NCI-H510A treated with DMSO at 0.1 percent for 48 hours (cell line): ENCODE measurements around the gene CD82.

Experiments
- DNase-seq: peaks from one replicate; lab custom pipeline; 2025; lab: John Stamatoyannopoulos, UW

CD82 gene

GRCh38 chr11:44618561-44619425, 53.3 kb downstream of the CD82 start:
- DNase-seq: no peak

- DNase-seq: no peak
These were observed 54.9 kb downstream of the CD82 start for GRCh38 chr11:44620328-44620725.

- peak; percentile 39 for DNase-seq
These were observed 55.7 kb downstream of the CD82 start for GRCh38 chr11:44621140-44621681.

- no peak for DNase-seq
These were observed 56.3 kb downstream of the CD82 start for GRCh38 chr11:44621784-44622183.

DNA sequence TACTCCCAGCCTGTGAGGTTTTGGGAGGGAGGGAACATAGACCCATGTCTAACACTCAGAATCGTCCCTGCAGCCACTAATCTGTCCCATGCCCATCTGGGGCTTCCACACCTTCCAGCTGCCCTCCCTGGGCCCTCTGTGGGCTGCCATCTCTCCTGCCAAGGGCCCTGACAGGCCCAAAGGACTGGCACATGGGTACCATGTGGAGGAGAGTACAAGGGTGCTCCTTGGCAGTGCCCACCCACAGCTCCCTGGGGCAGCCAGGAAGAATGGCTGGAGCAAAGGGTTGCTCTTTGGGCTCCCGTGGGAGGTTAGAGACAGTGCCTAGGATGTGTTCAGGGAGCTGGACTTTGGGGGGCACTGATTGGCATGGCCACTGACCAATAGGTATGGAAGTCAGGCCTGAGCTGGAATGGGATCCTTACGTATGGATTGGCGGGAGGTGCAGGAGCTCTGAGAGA, 56.8 kb downstream of the CD82 start:
- no peak for DNase-seq

DNA sequence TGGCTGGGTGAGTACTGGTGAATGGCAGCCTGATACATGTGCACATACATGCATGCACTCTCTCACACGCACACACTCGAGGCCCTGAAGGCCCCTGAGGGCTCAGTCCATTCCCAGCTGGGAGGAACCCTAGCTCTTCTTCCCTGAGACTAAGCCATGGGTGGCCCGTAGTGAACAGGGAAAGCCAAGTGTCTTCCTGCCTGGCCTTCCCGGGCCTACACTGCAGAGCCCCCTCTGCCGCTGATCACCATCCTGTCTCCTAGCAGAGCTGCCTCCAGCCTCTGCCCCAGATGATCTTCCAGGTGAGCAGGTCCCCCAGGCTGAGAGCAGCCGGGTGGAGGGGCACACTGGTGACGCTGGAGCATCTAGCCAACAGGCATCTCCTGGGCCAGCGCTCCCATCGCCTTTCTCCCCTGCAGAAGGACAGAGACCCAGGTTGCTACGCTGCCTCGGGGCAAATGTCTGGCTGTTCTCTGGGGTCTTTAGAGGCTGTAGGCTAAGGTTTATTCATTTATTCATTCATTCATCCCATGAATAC, 57.3 kb downstream of the CD82 start:
- no peak for DNase-seq

- DNase-seq: no peak
These were observed 57.9 kb downstream of the CD82 start for GRCh38 chr11:44623341-44623730.

DNA sequence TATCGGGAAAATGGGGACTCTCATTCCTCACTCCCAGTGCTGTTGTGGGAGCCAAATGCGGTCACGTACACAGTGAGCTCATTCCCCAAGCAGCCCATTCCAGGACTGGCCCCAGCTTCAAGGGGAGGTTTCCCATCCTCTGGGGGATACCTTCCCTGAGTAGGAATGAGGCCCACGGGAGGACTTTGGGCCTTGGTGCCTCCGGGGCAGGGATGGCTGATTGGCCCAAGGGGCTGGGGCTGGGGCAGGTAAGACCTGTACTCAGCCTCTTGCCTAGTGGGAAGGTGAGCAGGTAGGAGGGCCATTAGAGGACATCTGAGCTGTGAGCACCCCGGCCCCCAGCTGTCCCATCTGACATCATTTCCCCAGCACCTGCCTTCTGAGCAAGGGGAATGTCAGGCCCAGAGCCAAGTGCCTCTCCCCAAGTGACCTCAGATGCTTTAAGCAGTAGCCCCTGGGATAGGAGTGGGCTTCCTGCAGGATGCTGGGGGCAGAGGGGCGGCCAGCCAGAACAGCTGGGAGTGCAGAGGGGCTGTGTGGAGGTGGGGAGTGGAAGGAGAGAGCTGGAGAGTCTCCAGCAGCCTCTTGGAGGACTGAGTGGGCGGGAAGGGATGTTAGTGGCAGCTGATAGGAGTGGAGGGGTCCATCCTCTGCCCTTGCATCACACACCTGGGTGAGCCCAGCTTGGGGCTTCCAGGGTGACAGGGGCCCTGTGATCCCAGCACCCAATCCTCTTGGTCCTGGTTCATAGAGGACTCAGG, 58.4 kb downstream of the CD82 start:
- no peak for DNase-seq

DNA sequence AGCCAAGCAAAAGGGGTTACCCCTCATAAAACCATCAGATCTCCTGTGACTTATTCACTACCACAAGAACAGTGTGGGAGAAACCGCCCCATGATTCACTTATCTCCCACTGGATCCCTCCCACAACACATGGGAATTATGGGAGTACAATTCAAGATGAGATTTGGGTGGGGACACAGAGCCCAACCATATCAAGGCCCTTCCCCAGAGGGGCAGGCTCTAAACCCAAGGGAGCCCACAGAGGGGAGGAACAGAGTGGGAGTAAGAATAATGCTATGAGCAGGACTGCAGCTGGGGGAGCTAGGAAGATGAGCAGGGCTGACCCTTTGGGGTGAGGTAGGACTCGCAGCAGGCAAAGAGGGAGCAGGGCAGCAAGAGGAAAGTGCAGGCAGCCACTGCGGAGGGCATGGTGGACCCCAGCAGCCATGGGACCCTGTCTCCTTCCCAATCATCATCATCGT, 59.3 kb downstream of the CD82 start:
- no peak for DNase-seq

DNA sequence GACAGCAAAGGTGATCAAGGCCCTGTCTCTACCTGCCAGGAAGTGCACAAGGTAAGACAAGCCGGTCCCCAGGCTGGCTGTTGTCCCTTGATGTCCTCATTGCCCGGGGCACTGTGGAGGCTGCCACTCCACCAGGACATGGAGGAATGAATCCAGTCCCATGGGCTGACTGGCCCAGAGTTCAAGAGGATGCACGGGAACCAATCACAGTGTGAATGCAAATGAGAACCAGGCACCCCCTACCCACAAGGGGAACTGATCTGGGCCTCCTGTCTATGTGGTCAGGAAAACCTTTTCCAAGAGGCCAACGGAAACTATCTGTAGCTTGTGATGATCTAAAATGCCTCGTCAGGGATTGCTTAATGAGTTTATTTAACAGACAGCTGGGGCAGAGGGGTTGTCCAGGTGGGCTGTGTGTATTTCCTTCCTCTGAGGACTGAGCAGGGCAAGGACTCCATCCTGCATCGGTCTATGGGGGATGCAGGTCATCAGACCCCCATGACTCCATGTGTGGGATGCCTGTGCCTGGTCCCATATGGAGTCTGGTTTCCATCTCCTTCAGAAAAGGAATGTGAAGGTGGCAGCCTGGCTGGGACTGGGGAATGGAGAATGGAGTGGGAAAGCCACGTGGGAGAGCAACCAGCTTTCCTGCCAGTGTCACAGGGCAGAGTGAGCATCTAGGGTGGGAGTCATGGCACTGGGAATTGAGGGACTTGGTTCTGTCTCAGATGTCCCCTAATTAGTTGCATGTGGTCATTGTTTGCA, 60.5 kb downstream of the CD82 start:
- DNase-seq: peak; percentile 6

DNA sequence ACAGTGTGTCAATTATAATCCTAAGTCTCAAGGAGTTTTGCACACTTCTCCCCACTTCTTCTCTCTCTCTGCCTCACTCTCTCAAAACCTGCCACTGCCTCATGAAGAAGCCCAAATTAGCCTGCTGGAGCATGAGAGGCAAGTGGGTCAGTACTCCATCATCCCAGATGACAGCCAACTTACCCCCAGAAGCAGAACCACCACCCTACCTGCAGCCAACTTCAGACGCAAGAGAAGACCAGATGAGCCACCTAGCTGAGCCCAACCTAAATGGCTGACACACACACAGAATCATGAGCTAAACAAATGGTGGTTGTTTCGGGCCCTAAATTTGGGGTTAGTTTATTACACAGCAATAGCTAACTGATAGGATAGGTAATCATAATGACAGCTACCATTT, 61.2 kb downstream of the CD82 start:
- no peak for DNase-seq

- peak; percentile 8 for DNase-seq
These were observed 61.8 kb downstream of the CD82 start for GRCh38 chr11:44627165-44627789.

DNA sequence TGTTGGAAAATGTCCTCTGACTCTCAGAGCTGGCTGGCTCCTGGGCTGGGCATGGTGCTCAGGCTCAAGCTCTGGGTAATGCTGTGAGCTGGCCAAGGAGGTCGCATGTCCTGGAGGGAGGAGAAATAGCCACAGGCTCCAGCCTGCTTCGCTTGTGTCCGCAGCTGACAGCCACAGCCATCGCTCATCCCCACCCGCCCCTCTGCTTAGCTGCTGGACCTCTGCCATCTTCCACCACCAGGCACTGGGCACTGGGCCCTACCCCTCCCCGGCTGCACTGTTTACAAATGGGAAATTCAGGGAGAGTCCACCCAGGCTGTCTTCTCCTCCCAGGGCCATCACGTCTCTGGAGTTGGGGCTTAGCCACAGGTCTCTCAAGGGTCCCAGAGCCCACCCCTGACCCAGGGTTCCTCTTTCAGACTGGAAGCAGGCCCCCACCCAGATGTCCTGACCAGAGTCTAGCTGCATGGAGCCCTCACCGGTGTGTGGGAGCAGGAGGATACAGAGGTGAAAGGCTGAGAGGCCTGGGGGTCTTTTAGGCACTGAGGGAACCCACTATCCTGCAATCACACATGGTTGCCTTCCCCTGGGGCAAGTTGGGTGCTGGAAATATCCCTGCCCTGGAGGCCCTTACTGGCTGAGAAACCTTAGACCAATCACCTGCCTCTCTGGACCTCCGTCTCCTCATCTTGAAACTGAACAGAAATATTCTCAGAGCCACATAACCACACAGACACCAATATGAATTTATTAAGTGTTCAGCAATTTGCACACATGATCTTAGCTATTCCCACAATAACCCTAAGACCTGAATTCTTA, 62.7 kb downstream of the CD82 start:
- DNase-seq: no peak

DNA sequence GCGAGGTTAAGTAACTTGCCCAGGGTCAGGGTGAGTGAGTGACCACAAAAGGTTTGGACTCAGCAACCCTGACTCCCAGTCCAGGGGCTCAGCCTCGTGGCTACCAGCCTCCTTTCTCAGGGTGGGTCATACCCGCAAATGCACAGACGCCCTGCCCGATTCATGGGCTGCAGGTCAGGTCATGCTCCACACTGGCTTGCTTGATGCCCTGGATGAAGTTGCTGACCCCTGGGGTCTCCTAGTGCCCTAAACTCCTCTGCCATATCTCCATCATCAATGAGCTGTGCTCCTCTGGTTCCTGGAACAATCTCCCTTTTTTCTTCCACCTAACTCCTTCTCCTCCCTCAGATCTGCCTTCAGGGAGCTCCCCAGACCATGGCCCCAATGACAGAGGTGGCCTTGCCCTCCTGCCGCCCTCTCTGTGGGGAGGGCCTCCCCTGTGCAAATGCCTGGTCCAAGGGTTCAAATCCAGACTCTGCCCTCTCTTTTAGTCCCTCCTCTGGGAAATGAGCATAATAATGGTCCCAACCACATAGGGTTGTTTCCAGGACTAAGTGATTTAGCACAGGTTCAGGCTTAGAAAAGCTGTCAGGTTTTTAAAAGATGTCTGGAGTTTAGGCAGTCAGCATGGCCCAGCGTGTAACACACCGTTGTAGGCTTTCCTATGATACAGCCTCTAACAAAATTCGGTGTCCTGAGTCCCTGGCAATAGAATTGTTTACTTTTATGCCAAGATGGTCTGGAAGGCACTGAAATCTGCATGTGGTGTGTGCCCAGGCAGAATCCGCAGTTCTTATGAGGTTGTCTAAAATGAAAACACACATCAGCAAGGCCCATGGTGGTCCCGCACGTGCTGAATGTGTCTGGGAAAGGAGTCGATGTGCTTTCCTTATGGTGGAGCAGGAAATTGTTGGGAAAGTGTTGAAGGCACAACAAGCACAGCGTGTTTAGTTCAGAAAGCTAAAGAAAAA, 63.6 kb downstream of the CD82 start:
- DNase-seq: no peak

DNA sequence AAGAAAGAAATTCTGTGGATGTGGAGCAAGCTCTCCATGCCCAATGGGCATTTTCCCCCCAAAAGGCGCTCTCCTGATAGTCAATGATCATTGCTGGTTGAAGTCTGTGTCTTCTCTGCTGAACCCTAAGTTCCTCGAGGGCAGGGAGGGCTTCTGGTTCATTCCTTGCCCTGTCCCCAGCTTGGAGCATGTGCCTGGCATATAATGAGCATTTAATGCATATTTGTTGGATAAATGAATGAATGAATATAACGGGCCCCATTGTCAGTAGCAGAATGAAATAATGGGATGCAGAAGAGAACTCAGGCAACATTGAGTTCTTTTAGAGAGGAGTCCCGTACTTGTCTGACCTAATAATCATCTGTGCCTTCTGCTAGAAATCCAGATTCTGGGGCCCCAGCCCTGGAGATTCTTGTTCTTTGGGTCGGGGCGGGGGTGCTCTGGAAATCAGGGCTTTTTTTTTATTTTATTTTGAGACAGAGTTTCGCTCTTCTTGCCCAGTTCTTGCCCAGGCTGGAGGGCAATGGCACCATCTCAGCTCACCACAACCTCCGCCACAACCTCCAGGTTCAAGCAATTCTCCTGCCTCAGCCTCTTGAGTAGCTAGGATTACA, 64.4 kb downstream of the CD82 start:
- DNase-seq: no peak

GRCh38 chr11:44630511-44631210, 65.2 kb downstream of the CD82 start:
- DNase-seq: no peak

DNA sequence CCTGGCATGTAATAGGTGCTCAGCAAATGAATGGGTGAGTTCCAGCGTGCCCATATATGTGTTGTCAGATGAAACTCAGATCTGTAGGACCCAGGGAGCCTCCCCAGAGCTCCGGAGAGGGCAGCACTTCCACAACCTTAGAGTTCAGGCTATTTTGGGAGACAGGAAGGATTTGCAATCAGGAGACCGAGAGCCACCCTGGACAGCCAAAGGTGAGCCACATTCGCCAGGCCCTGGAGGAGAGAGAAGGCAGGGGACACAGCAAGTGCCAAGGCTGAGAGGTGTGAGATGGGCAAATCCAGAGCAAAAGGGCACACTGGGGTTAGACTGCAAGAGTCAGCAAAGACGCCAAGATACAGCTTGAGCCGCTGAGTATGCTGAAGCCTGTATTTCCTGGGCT, 66.4 kb downstream of the CD82 start:
- no peak for DNase-seq

- no peak for DNase-seq
These were observed 67.1 kb downstream of the CD82 start for GRCh38 chr11:44632466-44633123.
